HepG2 (cell line): ENCODE data around the gene PLCB1. TPM values are rescaled to one million over a fixed set of nuclear protein-coding genes. Genes with fewer than 3 reads are reported as not detected.

Source experiments
- ATAC-seq: fragments of 200-7000 bp; cut with Tn5 transposase; 3 replicates; pipeline ENCODE4 v1.9.1; 2020; ENCODE audit warnings: mild to moderate bottlenecking, moderate library complexity
- BruUV-seq: library from RNA; stranded (reverse); fragments of 400-500 nt; replicated peaks from 2 replicates; lab custom pipeline; 2021; lab: Mats Ljungman, UMichigan
- CTCF ChIA-PET: fragments of 300-600 bp; formaldehyde crosslinking; extraction: SDS; loops from one replicate; lab custom pipeline; 2021; ENCODE audit warnings: low total read pairs, inconsistent platforms, low intra/inter-chr PET ratio; lab: Yijun Ruan, JAX
- POLR2A ChIA-PET: fragments of 350-600 bp; sonication (Branson Sonifier 250); formaldehyde crosslinking; loops from one replicate; lab custom pipeline; 2020; ENCODE audit warnings: antibody characterized with exemption, inconsistent platforms; lab: Yijun Ruan, JAX
- DNase-seq: peaks from one replicate; pipeline ENCODE4 v3.0.0-alpha.2; 2015; ENCODE audit warnings: low spot score
- FAIRE-seq: peaks from 3 replicates; lab custom pipeline; 2011; peaks lifted over from hg19 to GRCh38; lab: Jason Lieb, UNC
- H2AFZ ChIP-seq: one replicate; pipeline ENCODE4 v1.6.1; 2011; ENCODE audit warnings: low read length, inconsistent platforms
- H3K27ac ChIP-seq: fragments of 300-600 bp; 3 replicates; pipeline ENCODE4 v1.8.0; 2011; ENCODE audit warnings: mixed run types, mild to moderate bottlenecking, mixed read lengths, low read length, inconsistent platforms; ENCODE audit not compliant: insufficient read depth; ENCODE audit errors: extremely low read length
- H3K27me3 ChIP-seq, 2 experiments: fragments of 200-600 bp in 1 of 2; 2 replicates in 1 of 2; 3 replicates in 1 of 2; pipeline versions ENCODE4 v1.6.0 to v1.8.0; 2011; ENCODE audit warnings: low read length in 2 of 2, mild to moderate bottlenecking in 2 of 2, moderate library complexity in 2 of 2, inconsistent platforms in 1 of 2; ENCODE audit not compliant: insufficient read depth in 2 of 2, control insufficient read depth in 1 of 2
- H3K36me3 ChIP-seq, 2 experiments: fragments of 200-600 bp in 1 of 2; replicated peaks in 1 of 2; 2 replicates in 1 of 2; 3 replicates in 1 of 2; pipeline versions ENCODE4 v1.5.1 to v1.8.0; 2011; ENCODE audit warnings: low read length in 2 of 2, inconsistent platforms in 1 of 2; ENCODE audit not compliant: insufficient read depth in 2 of 2, control insufficient read depth in 1 of 2
- H3K4me1 ChIP-seq: 2 replicates; pipeline ENCODE4 v1.5.1; 2012; ENCODE audit warnings: low read length, inconsistent platforms; ENCODE audit not compliant: insufficient read depth
- H3K4me2 ChIP-seq: 2 replicates; pipeline ENCODE4 v1.6.0; 2011; ENCODE audit warnings: low read depth, low read length, inconsistent platforms
- H3K4me3 ChIP-seq, 3 experiments: fragments of 200-600 bp in 1 of 3; sonication (generic), shearing (Covaris generic) in 1 of 3; replicated peaks in 1 of 3; 2 replicates each; pipeline ENCODE4 v1.5.1; 2011 to 2016; ENCODE audit warnings: low read length in 3 of 3, inconsistent platforms in 2 of 3, low read depth in 2 of 3, mild to moderate bottlenecking in 2 of 3, control low read depth in 1 of 3, mixed read lengths in 1 of 3; ENCODE audit not compliant: insufficient read depth in 1 of 3
- H3K79me2 ChIP-seq: one replicate; pipeline ENCODE4 v1.6.1; 2011; ENCODE audit warnings: low read length, inconsistent platforms; ENCODE audit not compliant: insufficient read depth
- H3K9ac ChIP-seq: 2 replicates; pipeline ENCODE4 v1.6.0; 2011; ENCODE audit warnings: mild to moderate bottlenecking, low read depth, low read length, inconsistent platforms; ENCODE audit not compliant: insufficient read depth
- H3K9me3 ChIP-seq: 2 replicates; pipeline ENCODE4 v1.5.1; 2012; ENCODE audit warnings: mild to moderate bottlenecking, low read length
- H4K20me1 ChIP-seq: 2 replicates; pipeline ENCODE4 v1.6.0; 2011; ENCODE audit warnings: inconsistent platforms, mild to moderate bottlenecking, low read length, moderate library complexity; ENCODE audit not compliant: insufficient read depth
- KDM3A ChIP-seq: IDR thresholded peaks from 2 replicates; pipeline ENCODE4 v1.6.1; 2018; ENCODE audit warnings: low read depth, missing compliant biosample characterization
- MBNL3 ChIP-seq: fragments of 250-450 bp; sonication (Bioruptor Pico); conservative IDR thresholded peaks from 2 replicates; pipeline ENCODE4 v1.8.0; 2022; ENCODE audit warnings: mild to moderate bottlenecking, inconsistent platforms
- POLR2A ChIP-seq, 2 experiments: IDR thresholded peaks; 2 replicates each; pipeline ENCODE4 v1.6.1; 2011; ENCODE audit warnings: low read depth in 2 of 2, low read length in 2 of 2, mild to moderate bottlenecking in 1 of 2, moderate library complexity in 1 of 2; ENCODE audit not compliant: insufficient read depth in 1 of 2
- SATB2 ChIP-seq: sonication (generic); formaldehyde crosslinking; IDR thresholded peaks from 2 replicates; pipeline ENCODE4 v1.5.0; 2020; ENCODE audit warnings: missing genetic modification reagents
- TBL1XR1 ChIP-seq: fragments of 150-350 bp; IDR thresholded peaks from 2 replicates; pipeline ENCODE4 v1.6.1; 2014; ENCODE audit warnings: borderline replicate concordance, low read length; ENCODE audit not compliant: partially characterized antibody
- ZNF232 ChIP-seq: sonication (generic); formaldehyde crosslinking; IDR thresholded peaks from 2 replicates; pipeline ENCODE4 v1.4.0; 2020; ENCODE audit warnings: missing genetic modification reagents, borderline replicate concordance
- ZNF296 ChIP-seq: sonication (generic); formaldehyde crosslinking; conservative IDR thresholded peaks from 2 replicates; pipeline ENCODE4 v1.5.0; 2020; ENCODE audit warnings: mild to moderate bottlenecking, missing genetic modification reagents
- ZNF343 ChIP-seq: sonication (generic); formaldehyde crosslinking; IDR thresholded peaks from 2 replicates; pipeline ENCODE4 v1.4.0; 2020; ENCODE audit warnings: mild to moderate bottlenecking, missing genetic modification reagents
- in situ Hi-C: cut with HindIII; loops from 2 replicates; pipeline ENCODE4 v1.10.0; 2017; ENCODE audit warnings: low pct_unique_long_range_greater_than_20kb; ENCODE audit not compliant: extremely low pct_ligation_motif_present
- intact Hi-C: fragments of 100-400 bp; cut with micrococcal nuclease; formaldehyde crosslinking; loops from one replicate; pipeline ENCODE4 v1.10.0; 2022; ENCODE audit not compliant: unreplicated experiment
- polyA plus RNA-seq, 8 experiments: library from polyadenylated mRNA; depleted of rRNA in 3 of 8; stranded (reverse) in 7 of 8; unstranded in 1 of 8; fragments of >200 nt; fragmentation: Illumina TruSeq in 4 of 8; extraction: Trizol in 4 of 8; gene quantifications; 2 replicates each; pipeline versions ENCODE4 v1.2.1 to v1.2.3, GENCODE V29; 2011 to 2016; ENCODE audit warnings: low read depth in 4 of 8, missing spikeins in 1 of 8, mixed read lengths in 1 of 8; ENCODE audit not compliant: insufficient read depth in 1 of 8
- total RNA-seq, 5 experiments: library from RNA; depleted of rRNA; stranded (reverse); fragments of >200 nt; fragmentation: Illumina TruSeq; extraction: Trizol; gene quantifications; 2 replicates each; pipeline ENCODE4 v1.2.3, GENCODE V29; 2016; ENCODE audit warnings: low read depth in 1 of 5
- TF ChIP-seq, protein P1 (sequence below): sonication (generic); formaldehyde crosslinking; IDR thresholded peaks from 2 replicates; pipeline ENCODE4 v1.4.0; 2020; ENCODE audit warnings: mild to moderate bottlenecking, missing genetic modification reagents, borderline replicate concordance
- TF ChIP-seq, protein P2 (sequence below): IDR thresholded peaks from 2 replicates; pipeline ENCODE4 v1.4.0; 2020; ENCODE audit warnings: mild to moderate bottlenecking, missing genetic modification reagents
- TF ChIP-seq, protein P3 (sequence below): sonication (generic); formaldehyde crosslinking; IDR thresholded peaks from 2 replicates; pipeline ENCODE4 v1.5.0; 2020; ENCODE audit warnings: missing genetic modification reagents
- TF ChIP-seq, protein P4 (sequence below): sonication (generic); formaldehyde crosslinking; IDR thresholded peaks from 2 replicates; pipeline ENCODE4 v1.8.0; 2022; ENCODE audit warnings: missing genetic modification reagents, mild to moderate bottlenecking, moderate library complexity, borderline replicate concordance

Gene PLCB1
- total and polyA plus RNA-seq, 2 of the 13 experiments (the other 11 are each of a cell fraction or from before 2014, with no cell fraction given) = 42.4 to 55.9 TPM

DNA sequence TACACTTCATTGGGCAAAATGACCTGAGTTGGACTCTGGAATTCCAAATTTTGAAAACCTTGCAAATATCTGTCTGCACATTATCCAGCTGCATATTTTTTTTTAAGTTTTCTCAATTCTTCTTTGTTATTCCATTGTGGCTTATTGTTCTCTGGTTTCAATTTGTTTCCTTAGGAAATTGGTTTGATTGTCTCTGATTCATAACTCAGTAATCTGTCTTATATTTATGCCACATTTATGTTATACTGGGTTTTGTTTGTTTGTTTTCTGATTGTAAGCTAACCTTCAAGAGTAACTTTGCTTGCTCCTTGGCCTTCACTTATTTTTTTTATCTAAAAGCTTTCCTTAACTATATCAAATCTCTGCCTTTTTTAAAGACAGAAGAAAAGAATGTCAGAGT, 743.5 kb downstream of the PLCB1 start:
- POLR2A ChIA-PET = no interaction called here
- FAIRE-seq (no peak), ATAC-seq (no peak), DNase-seq (no peak)
- no peak overlapping the region for H3K4me2 ChIP-seq
- CTCF ChIA-PET = no interaction called here
- BruUV-seq = no TSS peak
- H3K4me1 ChIP-seq = peaks cover 19% of the 10 kb centered on the region
- no peaks in the 10 kb centered on the region for H3K36me3 ChIP-seq
- H3K9ac ChIP-seq = no peak overlapping the region
- no peak overlapping the region for H3K4me3 ChIP-seq
- H3K27me3 ChIP-seq = no peaks in the 10 kb centered on the region
- H4K20me1 ChIP-seq = no peaks in the 10 kb centered on the region
- H3K79me2 ChIP-seq = no peaks in the 10 kb centered on the region
- no peak overlapping the region for H3K27ac ChIP-seq
- intact Hi-C loops (no loop called here), in situ Hi-C loops (no loop called here)
- H3K9me3 ChIP-seq = no peaks in the 10 kb centered on the region
- no peak overlapping the region for H2AFZ ChIP-seq
- TF ChIP-seq ZNF232 (CRISPR knock-in tag) (no peak), ZNF296 (no peak), TBL1XR1 (no peak), MBNL3 (CRISPR knock-in tag) (no peak), POLR2A (IDR thresholded peaks at IDR 0.05; ENCODE audit: insufficient read depth in 1 of 2, low read depth in 2 of 2, low read length in 2 of 2) (no peak), SATB2 (CRISPR knock-in tag) (no peak), ZNF343 (CRISPR knock-in tag) (no peak), KDM3A (no peak)
- TF ChIP-seq, protein P1, sequence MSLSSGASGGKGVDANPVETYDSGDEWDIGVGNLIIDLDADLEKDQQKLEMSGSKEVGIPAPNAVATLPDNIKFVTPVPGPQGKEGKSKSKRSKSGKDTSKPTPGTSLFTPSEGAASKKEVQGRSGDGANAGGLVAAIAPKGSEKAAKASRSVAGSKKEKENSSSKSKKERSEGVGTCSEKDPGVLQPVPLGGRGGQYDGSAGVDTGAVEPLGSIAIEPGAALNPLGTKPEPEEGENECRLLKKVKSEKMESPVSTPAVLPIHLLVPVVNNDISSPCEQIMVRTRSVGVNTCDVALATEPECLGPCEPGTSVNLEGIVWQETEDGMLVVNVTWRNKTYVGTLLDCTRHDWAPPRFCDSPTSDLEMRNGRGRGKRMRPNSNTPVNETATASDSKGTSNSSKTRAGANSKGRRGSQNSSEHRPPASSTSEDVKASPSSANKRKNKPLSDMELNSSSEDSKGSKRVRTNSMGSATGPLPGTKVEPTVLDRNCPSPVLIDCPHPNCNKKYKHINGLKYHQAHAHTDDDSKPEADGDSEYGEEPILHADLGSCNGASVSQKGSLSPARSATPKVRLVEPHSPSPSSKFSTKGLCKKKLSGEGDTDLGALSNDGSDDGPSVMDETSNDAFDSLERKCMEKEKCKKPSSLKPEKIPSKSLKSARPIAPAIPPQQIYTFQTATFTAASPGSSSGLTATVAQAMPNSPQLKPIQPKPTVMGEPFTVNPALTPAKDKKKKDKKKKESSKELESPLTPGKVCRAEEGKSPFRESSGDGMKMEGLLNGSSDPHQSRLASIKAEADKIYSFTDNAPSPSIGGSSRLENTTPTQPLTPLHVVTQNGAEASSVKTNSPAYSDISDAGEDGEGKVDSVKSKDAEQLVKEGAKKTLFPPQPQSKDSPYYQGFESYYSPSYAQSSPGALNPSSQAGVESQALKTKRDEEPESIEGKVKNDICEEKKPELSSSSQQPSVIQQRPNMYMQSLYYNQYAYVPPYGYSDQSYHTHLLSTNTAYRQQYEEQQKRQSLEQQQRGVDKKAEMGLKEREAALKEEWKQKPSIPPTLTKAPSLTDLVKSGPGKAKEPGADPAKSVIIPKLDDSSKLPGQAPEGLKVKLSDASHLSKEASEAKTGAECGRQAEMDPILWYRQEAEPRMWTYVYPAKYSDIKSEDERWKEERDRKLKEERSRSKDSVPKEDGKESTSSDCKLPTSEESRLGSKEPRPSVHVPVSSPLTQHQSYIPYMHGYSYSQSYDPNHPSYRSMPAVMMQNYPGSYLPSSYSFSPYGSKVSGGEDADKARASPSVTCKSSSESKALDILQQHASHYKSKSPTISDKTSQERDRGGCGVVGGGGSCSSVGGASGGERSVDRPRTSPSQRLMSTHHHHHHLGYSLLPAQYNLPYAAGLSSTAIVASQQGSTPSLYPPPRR (CRISPR knock-in tag) = no peak
- TF ChIP-seq, protein P2, sequence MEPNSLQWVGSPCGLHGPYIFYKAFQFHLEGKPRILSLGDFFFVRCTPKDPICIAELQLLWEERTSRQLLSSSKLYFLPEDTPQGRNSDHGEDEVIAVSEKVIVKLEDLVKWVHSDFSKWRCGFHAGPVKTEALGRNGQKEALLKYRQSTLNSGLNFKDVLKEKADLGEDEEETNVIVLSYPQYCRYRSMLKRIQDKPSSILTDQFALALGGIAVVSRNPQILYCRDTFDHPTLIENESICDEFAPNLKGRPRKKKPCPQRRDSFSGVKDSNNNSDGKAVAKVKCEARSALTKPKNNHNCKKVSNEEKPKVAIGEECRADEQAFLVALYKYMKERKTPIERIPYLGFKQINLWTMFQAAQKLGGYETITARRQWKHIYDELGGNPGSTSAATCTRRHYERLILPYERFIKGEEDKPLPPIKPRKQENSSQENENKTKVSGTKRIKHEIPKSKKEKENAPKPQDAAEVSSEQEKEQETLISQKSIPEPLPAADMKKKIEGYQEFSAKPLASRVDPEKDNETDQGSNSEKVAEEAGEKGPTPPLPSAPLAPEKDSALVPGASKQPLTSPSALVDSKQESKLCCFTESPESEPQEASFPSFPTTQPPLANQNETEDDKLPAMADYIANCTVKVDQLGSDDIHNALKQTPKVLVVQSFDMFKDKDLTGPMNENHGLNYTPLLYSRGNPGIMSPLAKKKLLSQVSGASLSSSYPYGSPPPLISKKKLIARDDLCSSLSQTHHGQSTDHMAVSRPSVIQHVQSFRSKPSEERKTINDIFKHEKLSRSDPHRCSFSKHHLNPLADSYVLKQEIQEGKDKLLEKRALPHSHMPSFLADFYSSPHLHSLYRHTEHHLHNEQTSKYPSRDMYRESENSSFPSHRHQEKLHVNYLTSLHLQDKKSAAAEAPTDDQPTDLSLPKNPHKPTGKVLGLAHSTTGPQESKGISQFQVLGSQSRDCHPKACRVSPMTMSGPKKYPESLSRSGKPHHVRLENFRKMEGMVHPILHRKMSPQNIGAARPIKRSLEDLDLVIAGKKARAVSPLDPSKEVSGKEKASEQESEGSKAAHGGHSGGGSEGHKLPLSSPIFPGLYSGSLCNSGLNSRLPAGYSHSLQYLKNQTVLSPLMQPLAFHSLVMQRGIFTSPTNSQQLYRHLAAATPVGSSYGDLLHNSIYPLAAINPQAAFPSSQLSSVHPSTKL (CRISPR knock-in tag) = no peak
- TF ChIP-seq, protein P3, sequence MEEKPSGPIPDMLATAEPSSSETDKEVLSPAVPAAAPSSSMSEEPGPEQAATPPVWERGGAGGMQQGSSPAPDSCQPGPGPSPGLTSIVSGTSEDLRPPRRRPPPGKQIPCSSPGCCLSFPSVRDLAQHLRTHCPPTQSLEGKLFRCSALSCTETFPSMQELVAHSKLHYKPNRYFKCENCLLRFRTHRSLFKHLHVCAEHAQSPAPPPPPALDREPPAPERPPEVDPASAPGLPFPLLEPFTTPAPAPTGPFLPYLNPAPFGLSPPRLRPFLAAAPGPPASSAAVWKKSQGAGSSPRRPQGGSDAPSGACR (CRISPR knock-in tag) = no peak
- TF ChIP-seq, protein P4, sequence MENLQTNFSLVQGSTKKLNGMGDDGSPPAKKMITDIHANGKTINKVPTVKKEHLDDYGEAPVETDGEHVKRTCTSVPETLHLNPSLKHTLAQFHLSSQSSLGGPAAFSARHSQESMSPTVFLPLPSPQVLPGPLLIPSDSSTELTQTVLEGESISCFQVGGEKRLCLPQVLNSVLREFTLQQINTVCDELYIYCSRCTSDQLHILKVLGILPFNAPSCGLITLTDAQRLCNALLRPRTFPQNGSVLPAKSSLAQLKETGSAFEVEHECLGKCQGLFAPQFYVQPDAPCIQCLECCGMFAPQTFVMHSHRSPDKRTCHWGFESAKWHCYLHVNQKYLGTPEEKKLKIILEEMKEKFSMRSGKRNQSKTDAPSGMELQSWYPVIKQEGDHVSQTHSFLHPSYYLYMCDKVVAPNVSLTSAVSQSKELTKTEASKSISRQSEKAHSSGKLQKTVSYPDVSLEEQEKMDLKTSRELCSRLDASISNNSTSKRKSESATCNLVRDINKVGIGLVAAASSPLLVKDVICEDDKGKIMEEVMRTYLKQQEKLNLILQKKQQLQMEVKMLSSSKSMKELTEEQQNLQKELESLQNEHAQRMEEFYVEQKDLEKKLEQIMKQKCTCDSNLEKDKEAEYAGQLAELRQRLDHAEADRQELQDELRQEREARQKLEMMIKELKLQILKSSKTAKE (CRISPR knock-in tag) = no peak
